Stimulated activated naive B cell treated with anti-CD40 and anti-IgM and Interleukin-4, amounts not matched to agents 10 μg/mL and 1 μg/mL and 100 μg/mL, for 72 hours (primary cell): ENCODE results near the gene POU2F1.
A peak's percentile ranks its signal among the peaks of the same experiment; 100 is the strongest.
"Not testable (repeated sequence)": the region's sequence is repeated elsewhere in the genome, so short reads cannot be mapped to it uniquely, and the experiment has no call there.

ENCODE experiments used
- ATAC-seq, 2 donors: fragments of 150-1000 bp; cut with Tn5 transposase; replicated peaks; 2 replicates each; pipeline ENCODE4 v1.10.0; 2021; ENCODE audit warnings: moderate library complexity in 1 of 2
- DNase-seq: peaks from one replicate; pipeline ENCODE4 v3.0.0; 2021
- H3K27ac Mint-ChIP-seq: one replicate; pipeline ENCODE4 v1.8.0; 2022; ENCODE audit warnings: mild to moderate bottlenecking, mixed read lengths
- H3K27me3 Mint-ChIP-seq, 2 donors: one replicate each; pipeline ENCODE4 v1.8.0; 2022; ENCODE audit warnings: mixed read lengths in 2 of 2
- H3K36me3 Mint-ChIP-seq, 2 donors: one replicate each; pipeline ENCODE4 v1.8.0; 2022; ENCODE audit warnings: mixed read lengths in 2 of 2, mild to moderate bottlenecking in 1 of 2
- H3K4me1 Mint-ChIP-seq, 2 donors: one replicate each; pipeline ENCODE4 v1.8.0; 2022; ENCODE audit warnings: mixed read lengths in 2 of 2, mild to moderate bottlenecking in 1 of 2
- H3K4me3 Mint-ChIP-seq, 2 donors: one replicate each; pipeline ENCODE4 v1.8.0; 2022; ENCODE audit warnings: mild to moderate bottlenecking in 2 of 2, mixed read lengths in 2 of 2, moderate library complexity in 1 of 2
- H3K9me3 Mint-ChIP-seq, 2 donors: one replicate each; pipeline ENCODE4 v1.8.0; 2022; ENCODE audit warnings: mixed read lengths in 2 of 2, mild to moderate bottlenecking in 1 of 2

POU2F1 gene

GRCh38 chr1:167310732-167311131, 90.0 kb downstream of the POU2F1 start:
- H3K4me1 Mint-ChIP-seq, result peaks cover 11 to 32% of the 10 kb centered on the region in 2 donors
- H3K9me3 Mint-ChIP-seq, result peaks cover 3 to 5% of the 10 kb centered on the region in 2 donors
- peaks cover 8 to 27% of the 10 kb centered on the region in 2 donors for H3K36me3 Mint-ChIP-seq
- no peak for DNase-seq
- no peak overlapping the region for H3K4me3 Mint-ChIP-seq
- no peak overlapping the region for H3K27ac Mint-ChIP-seq
- no peak for ATAC-seq
- H3K27me3 Mint-ChIP-seq, result no peaks in the 10 kb centered on the region

- peaks cover 6 to 30% of the 10 kb centered on the region in 2 donors for H3K4me1 Mint-ChIP-seq
- ATAC-seq (no peak), DNase-seq (no peak)
- H3K27ac Mint-ChIP-seq, result no peak overlapping the region
- H3K27me3 Mint-ChIP-seq, result no peaks in the 10 kb centered on the region
- no peak overlapping the region for H3K4me3 Mint-ChIP-seq
- H3K9me3 Mint-ChIP-seq, result peaks cover 10 to 13% of the 10 kb centered on the region in 2 donors
- peaks cover 19 to 40% of the 10 kb centered on the region in 2 donors for H3K36me3 Mint-ChIP-seq
Measured at GRCh38 chr1:167312871-167313270, 92.2 kb downstream of the POU2F1 start.

GRCh38 chr1:167314671-167315070, 94.0 kb downstream of the POU2F1 start:
- Mint-ChIP-seq H3K9me3 (peaks cover 20 to 23% of the 10 kb centered on the region in 2 donors), H3K36me3 (peaks cover 32 to 55% of the 10 kb centered on the region in 2 donors), H3K27ac (no peak overlapping the region)

GRCh38 chr1:167317463-167317862, 96.8 kb downstream of the POU2F1 start:
- Mint-ChIP-seq H3K9me3 (peaks cover 32 to 34% of the 10 kb centered on the region in 2 donors), H3K27me3 (no peaks in the 10 kb centered on the region), H3K4me1 (peaks cover 2 to 17% of the 10 kb centered on the region in 2 donors), H3K27ac (no peak overlapping the region), H3K4me3 (no peak overlapping the region), H3K36me3 (peaks cover 47 to 70% of the 10 kb centered on the region in 2 donors)
- no peak for DNase-seq
- ATAC-seq, result no peak

More at GRCh38 chr1:167314671-167315070, 94.0 kb downstream of the POU2F1 start:
- Mint-ChIP-seq H3K4me1 (peaks cover 4 to 17% of the 10 kb centered on the region in 2 donors), H3K27me3 (no peaks in the 10 kb centered on the region), H3K4me3 (no peak overlapping the region)
- ATAC-seq (no peak), DNase-seq (no peak)

GRCh38 chr1:167319206-167319605, 98.5 kb downstream of the POU2F1 start:
- peaks cover 36 to 39% of the 10 kb centered on the region in 2 donors for H3K9me3 Mint-ChIP-seq
- ATAC-seq, H3K27me3 Mint-ChIP-seq, DNase-seq, H3K4me1 Mint-ChIP-seq, H3K4me3 Mint-ChIP-seq, H3K27ac Mint-ChIP-seq: not testable (repeated sequence)
- peaks cover 56 to 75% of the 10 kb centered on the region in 2 donors for H3K36me3 Mint-ChIP-seq

- H3K27me3 Mint-ChIP-seq, result no peaks in the 10 kb centered on the region
- H3K36me3 Mint-ChIP-seq, result peaks cover 55 to 74% of the 10 kb centered on the region in 2 donors
- no peak overlapping the region for H3K4me3 Mint-ChIP-seq
- peaks cover 32 to 41% of the 10 kb centered on the region in 2 donors for H3K9me3 Mint-ChIP-seq
- ATAC-seq, result no peak
- no peak overlapping the region for H3K27ac Mint-ChIP-seq
- DNase-seq, result no peak
- peaks cover 9 to 12% of the 10 kb centered on the region in 2 donors for H3K4me1 Mint-ChIP-seq
Measured at GRCh38 chr1:167322483-167322882, 101.8 kb downstream of the POU2F1 start.

- H3K9me3 Mint-ChIP-seq, result peaks cover 20 to 28% of the 10 kb centered on the region in 2 donors
- no peak for ATAC-seq
- no peak overlapping the region for H3K27ac Mint-ChIP-seq
- H3K4me1 Mint-ChIP-seq, result peaks cover 18 to 31% of the 10 kb centered on the region in 2 donors
- H3K36me3 Mint-ChIP-seq, result peaks cover 33 to 50% of the 10 kb centered on the region in 2 donors
- no peaks in the 10 kb centered on the region for H3K27me3 Mint-ChIP-seq
- H3K4me3 Mint-ChIP-seq, result no peak overlapping the region
- DNase-seq, result no peak
Measured at GRCh38 chr1:167325151-167325550, 104.5 kb downstream of the POU2F1 start.

- Mint-ChIP-seq H3K36me3 (peaks cover 18 to 30% of the 10 kb centered on the region in 2 donors), H3K4me1 (peaks cover 38 to 60% of the 10 kb centered on the region in 2 donors), H3K9me3 (peaks cover 7 to 12% of the 10 kb centered on the region in 2 donors), H3K4me3 (peak overlapping the region; percentile 79 to 80), H3K27me3 (no peaks in the 10 kb centered on the region), H3K27ac (peak overlapping the region; percentile 91)
- ATAC-seq (no peak), DNase-seq (no peak)
Measured at GRCh38 chr1:167328306-167328815, 107.7 kb downstream of the POU2F1 start.

GRCh38 chr1:167328816-167329483, 108.3 kb downstream of the POU2F1 start:
- ATAC-seq (peak; percentile 86 to 91), DNase-seq (peak; percentile 57)
- Mint-ChIP-seq H3K36me3 (peaks cover 14 to 29% of the 10 kb centered on the region in 2 donors), H3K27ac (peak overlapping the region; percentile 91), H3K9me3 (peaks cover 7 to 12% of the 10 kb centered on the region in 2 donors), H3K4me1 (peaks cover 42 to 66% of the 10 kb centered on the region in 2 donors), H3K4me3 (peak overlapping the region; percentile 79 to 80), H3K27me3 (no peaks in the 10 kb centered on the region)

- peaks cover 47 to 72% of the 10 kb centered on the region in 2 donors for H3K4me1 Mint-ChIP-seq
- DNase-seq (no peak), ATAC-seq (no peak)
- H3K27ac Mint-ChIP-seq, result peak overlapping the region; percentile 91
- H3K9me3 Mint-ChIP-seq, result peaks cover 0 to 4% of the 10 kb centered on the region in 2 donors
- peak overlapping the region; percentile 71 to 72 for H3K4me3 Mint-ChIP-seq
- H3K27me3 Mint-ChIP-seq, result no peaks in the 10 kb centered on the region
- H3K36me3 Mint-ChIP-seq, result peaks cover 5 to 17% of the 10 kb centered on the region in 2 donors
Measured at GRCh38 chr1:167330601-167331293, 110.1 kb downstream of the POU2F1 start.

- Mint-ChIP-seq H3K27ac (peak overlapping the region; percentile 67), H3K36me3 (peaks cover 0 to 11% of the 10 kb centered on the region in 2 donors), H3K4me1 (peaks cover 42 to 66% of the 10 kb centered on the region in 2 donors), H3K9me3 (no peaks in the 10 kb centered on the region), H3K4me3 (peak overlapping the region; percentile 40 to 48), H3K27me3 (no peaks in the 10 kb centered on the region)
- no peak for ATAC-seq
- DNase-seq, result no peak
Measured at GRCh38 chr1:167331650-167332049, 111.0 kb downstream of the POU2F1 start.

GRCh38 chr1:167332503-167332902, 111.8 kb downstream of the POU2F1 start:
- H3K27ac Mint-ChIP-seq, result peak overlapping the region; percentile 20
- H3K36me3 Mint-ChIP-seq, result peaks cover 7 to 15% of the 10 kb centered on the region in 2 donors
- no peaks in the 10 kb centered on the region for H3K27me3 Mint-ChIP-seq
- no peak overlapping the region for H3K4me3 Mint-ChIP-seq
- no peak for DNase-seq
- peaks cover 5% of the 10 kb centered on the region in 2 donors for H3K9me3 Mint-ChIP-seq
- ATAC-seq, result no peak
- peaks cover 38 to 59% of the 10 kb centered on the region in 2 donors for H3K4me1 Mint-ChIP-seq

- ATAC-seq, result no peak
- Mint-ChIP-seq H3K36me3 (peaks cover 9 to 20% of the 10 kb centered on the region in 2 donors), H3K27ac (peak overlapping the region; percentile 47), H3K9me3 (peaks cover 6 to 7% of the 10 kb centered on the region in 2 donors), H3K4me1 (peaks cover 37 to 58% of the 10 kb centered on the region in 2 donors), H3K4me3 (no peak overlapping the region), H3K27me3 (no peaks in the 10 kb centered on the region)
- DNase-seq, result no peak
Measured at GRCh38 chr1:167333124-167333523, 112.4 kb downstream of the POU2F1 start.

- H3K27ac Mint-ChIP-seq, result no peak overlapping the region
- no peak for ATAC-seq
- peaks cover 33 to 52% of the 10 kb centered on the region in 2 donors for H3K4me1 Mint-ChIP-seq
- peaks cover 6 to 7% of the 10 kb centered on the region in 2 donors for H3K9me3 Mint-ChIP-seq
- no peak for DNase-seq
- no peaks in the 10 kb centered on the region for H3K27me3 Mint-ChIP-seq
- peaks cover 11 to 23% of the 10 kb centered on the region in 2 donors for H3K36me3 Mint-ChIP-seq
- peak overlapping the region in 1 of 2 donors; percentile 6 for H3K4me3 Mint-ChIP-seq
Measured at GRCh38 chr1:167333703-167334102, 113.0 kb downstream of the POU2F1 start.
